GM18873 (cell line): ENCODE data around the gene DISP3.

Source experiments
- ATAC-seq: cut with Tn5 transposase; IDR thresholded peaks from one replicate; pipeline ENCODE4 v1.9.1; 2021; ENCODE audit warnings: mild to moderate bottlenecking, moderate library complexity, moderate number of reproducible peaks; ENCODE audit not compliant: unreplicated experiment, low FRiP score

The DISP3 gene

DNA sequence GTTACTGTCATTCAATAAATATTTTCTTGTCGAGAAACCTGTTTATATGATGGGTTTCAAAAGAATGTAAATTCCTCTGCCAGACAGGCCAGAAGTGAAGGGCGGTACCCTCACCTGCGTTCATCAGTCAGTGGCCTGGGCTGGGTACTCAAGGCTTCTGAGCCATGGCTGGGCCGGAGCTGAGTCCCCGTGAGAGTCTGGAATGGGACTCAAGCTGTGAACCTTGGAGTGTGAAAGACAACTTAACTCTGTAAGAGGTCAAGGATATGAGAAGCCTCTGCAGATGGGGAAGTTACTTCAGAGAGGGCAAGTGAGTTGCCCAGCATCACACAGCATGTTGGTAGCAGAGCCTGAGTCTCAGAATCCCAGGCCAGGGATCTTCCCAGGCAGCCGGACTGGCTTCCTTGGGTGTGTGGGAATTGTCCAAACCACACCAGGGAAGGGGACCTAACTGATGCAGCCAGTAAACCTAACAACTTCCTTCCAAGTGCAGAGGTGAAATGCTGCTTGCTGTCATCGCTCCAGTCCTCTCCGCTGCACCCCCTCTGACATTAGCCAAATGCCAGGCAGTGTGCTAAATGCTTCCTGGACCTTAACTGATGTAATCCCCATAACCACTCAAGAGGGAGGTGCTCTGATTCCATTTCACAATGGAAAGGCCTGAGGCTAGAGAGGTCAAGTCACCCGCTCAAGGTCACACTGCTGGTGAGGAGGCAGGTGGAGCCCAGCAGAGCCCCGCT, 4.8 kb downstream of the DISP3 start:
- no peak for ATAC-seq

DNA sequence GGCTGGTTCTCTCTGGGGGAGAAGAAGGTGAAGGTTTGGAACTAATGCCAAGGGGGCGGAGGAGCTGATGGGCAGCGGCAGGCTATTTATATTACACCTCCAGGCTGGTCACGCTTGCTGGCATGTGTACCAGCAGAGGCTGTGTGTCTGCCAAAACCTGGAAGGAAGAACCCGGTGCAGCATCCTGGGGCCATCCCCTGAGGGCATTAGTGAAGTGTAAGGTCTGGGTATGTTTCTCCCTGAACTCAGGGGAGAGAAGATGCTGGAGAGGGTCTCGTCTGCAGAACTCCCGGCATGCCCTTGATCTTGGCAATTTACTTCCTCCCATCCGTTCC, 5.3 kb downstream of the DISP3 start:
- no peak for ATAC-seq

DNA sequence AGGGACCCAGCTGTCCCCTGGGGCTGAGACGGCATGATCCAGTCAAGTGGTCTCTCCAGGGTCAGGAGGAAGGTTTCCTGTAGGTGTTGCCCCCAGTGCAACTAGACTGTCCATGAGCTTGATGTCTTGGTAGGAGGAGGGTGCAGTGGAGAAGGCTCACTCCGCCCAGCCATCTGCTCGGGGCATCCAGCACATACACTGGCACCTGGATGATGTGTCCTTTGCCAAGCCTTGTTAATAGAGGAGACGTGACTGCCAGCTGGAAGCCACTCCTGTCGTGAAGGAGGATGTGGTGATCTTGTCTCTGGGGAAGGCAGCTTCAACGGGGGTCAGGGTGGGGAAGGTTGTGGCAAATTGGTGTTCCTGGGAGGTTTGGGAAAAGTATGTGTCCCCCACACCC, 6.2 kb downstream of the DISP3 start:
- ATAC-seq: no peak

DNA sequence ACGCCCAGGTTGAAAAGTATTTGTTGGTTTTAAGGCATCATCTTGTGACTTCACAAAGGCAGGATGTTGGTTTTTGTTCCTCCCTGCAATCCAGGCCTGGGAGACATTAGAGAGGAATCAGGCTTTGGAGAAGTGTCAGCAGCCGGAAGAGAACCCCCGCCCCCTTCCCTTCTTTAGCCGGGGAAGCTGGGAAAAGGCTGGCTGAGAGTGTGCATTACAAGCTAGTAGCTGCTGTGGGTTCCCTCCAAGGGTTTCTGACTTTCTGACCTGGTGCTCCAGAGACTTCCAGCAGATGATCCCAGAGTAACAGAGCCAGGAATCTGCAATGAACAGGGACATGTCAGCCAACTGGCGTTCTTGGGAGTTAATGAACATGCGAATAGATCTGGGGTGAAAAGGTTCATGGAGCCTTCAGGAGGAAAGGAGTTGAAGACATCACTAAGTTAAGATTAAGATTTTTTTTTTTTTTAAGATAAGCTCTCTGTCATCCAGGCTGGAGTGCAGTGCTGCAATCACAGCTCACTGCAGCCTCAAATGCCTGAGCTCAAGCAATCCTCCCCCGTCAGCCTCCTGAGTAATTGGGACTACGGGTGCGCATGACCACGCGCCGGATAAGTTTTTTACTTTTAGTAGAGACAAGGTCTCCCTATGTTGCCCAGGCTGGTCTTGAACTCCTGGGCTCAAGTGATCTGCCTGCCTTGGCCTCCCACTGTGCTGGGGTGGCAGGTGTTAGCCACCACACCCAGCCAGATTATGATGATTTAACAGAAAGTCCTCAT, 7.5 kb downstream of the DISP3 start:
- no peak for ATAC-seq

DNA sequence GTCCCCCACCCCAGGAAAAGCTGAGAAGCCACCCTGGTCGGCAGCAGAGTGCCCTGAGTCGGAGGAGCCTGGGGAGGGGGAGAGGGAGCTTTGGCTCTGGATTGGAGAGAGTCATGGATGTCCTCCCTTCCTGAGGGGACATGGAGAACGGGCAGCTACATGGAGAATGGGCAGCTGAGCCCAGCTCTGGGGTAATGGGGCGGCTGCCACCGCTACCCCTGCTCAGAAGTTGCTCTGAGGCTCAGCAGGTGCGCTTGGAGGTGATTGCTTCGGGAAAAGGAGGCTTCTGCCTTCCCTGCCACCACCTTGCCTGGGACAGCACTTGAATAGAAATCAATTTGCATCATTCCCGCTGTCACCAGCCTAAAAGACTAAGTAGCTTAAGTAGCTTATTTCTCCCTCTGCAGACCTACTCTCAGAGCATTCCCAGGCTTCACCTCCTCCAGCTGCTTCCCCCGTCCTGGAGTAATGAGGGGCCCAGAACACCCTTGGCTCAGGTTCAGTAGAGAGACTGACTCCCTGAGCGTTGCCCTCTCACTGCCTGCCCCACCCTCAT, 8.3 kb downstream of the DISP3 start:
- no peak for ATAC-seq

DNA sequence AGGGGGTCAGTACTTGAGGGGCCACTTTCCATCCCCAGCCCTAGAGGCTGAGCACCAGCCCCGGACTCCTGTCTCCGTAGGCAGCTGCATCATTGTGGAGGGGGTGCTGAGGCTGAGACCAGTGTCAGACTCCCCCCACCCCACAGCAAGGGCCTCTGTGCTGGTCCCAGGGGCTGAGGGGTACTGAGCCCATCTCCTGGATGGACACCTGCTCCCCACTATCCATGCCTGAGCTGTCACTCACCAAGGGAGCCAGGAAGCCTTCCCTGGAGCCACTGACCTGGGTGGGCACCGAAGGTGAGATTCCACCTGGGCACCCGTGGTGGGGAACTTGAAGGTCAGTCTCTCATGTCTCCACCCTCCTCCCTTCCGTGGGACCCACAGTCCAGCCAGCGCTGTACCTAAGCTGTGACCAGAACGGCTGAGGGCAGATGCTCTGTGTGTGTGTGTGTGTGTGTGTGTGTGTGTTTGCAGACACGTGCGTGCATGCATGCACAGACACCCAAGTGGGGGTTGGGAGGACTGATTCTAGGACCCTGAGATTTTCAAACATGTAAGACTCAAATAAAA, 9.3 kb downstream of the DISP3 start:
- no peak for ATAC-seq

DNA sequence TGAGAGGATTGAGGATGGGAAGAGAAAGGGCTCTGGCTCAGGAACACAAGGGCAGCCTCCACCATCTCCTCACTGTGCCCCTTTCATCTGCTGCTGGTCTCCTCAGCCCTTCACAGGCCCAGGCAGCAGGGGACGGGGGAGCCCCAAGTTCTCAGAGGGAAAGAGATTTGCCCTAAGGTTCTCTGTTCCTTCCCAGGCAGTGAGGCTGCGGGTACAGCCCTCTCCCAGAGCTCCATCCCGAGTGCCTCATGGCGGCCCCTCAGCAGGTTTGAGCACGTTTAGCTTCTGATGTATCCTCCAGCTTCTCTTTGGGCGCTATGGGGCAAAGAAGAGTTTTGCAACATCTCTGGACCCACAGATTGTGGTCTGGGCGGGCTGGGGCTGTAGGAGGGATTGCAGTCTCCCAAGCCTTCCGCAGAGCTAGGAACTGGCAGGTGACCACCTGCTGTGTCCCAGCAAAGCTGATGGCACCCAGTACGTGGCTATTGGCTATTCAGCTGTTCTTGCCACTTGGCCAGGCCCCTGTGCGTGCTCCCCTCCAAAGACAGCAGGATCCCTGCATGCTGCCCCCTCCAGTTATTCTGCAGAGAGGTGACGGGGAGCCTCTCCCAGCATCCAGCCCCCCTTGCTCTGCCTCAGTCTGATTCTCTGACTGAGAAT, 10.1 kb downstream of the DISP3 start:
- ATAC-seq: no peak

DNA sequence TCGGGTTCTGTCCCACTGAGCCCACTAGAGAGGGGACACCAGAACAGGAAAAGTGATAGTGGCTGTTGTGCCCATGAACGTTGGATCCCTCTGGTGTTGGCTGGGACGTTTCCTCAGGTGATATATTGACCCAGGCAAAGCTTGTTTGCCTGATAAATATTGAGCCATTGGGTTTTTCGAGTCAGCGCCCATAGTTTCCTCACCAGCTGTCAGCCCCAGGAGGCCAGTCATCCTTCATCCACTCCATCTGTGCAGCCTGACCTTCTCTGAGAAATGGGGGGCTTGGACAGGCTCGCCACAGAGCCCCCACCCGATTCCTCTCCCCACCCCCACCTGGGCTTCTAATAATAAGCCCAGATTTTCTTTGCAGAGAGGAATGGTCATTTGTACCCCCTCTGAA, 13.3 kb downstream of the DISP3 start:
- no peak for ATAC-seq

DNA sequence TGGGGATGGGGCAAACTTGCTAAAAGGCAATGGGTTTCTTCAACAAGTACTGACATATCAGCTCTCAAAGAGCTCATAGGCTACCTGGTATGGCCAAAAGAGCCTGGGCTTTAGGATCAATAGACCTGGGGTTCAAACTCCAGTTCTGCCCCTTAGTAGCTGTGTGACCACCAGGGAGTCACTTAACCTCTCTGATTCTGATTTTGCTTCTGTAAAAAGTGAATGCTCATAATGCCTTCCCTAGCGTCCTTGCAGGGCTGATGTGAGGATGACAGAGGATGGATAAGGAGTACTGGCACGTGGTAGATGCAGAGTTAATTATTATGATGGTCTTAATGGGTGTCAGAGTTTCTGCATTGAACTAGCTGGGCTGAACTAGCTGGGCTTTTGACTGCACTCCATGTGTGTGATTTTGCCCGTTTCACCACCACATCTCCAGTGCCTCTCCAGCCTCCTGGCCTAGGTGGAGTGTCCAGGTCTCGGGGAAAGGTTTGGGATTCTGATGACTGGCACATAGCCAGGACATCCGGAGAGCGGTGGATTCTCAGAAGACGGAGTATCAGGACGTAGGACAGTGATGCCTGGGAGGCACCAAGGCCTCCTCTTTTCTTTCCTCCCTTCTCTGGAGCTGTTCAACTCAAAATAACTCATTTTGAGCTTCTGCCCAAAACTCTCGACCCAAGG, 15.2 kb downstream of the DISP3 start:
- no peak for ATAC-seq

DNA sequence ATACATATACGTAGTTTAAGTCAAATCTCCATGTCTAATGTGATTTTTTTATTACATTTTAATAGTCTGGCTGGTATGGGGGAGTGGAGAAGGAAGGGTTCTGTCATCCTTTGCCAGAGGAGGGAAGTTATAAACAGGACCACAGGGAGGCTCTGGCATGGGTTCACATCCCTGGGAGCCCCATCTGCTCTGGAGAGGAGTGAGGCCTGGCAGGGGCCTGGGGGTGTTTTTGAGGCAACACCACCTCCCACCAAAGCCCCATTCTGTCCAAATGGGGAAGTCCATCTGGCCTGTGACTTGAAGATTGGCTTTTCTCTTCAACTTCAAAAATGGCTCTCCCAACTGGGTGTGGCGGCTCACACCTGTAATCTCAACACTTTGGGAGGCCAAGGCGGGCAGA, 15.8 kb downstream of the DISP3 start:
- no peak for ATAC-seq

DNA sequence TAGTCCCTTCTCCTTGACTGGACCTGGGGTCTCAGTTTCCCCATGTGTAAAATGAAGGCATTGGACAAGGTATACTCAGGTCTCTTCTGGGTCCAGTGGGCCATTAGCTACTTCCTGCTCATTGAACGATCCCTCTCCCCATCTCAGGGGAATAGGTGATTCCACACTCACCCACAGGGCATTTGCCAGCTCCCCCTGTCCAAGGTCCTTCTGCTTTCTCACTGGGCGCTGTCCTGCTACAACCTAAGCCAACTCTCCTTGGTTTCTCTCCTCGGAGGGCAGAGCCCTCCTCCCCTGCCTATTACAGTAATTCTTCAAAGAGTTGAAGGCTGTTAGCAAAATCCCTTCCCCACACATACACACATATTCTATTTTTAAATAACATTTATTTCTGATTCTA, 16.6 kb downstream of the DISP3 start:
- no peak for ATAC-seq

DNA sequence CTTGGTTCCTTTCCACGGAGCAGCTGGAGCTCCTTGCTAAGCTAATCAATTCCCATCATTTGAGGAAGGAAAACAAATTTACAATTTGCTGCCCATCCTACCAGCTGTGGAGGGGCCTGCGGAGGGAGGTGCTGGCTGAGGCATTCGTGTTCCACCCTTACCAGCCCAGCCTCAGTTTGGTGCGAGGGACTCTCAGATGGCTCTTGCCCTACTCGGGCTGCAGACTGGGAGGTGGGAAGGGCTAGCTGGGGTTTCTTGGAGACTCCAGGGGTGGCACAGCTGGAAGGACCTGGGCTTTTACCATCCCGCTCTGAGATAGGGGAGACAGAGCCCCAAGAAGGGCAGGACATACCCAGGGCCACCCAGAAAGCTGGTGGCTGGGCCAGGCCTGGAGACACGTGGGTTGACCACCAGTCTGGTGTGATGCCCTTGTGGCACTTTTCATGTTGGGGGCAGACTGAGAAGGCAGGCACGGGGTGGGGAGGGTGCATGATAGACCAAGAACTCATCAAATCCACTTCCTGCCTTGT, 17.7 kb downstream of the DISP3 start:
- ATAC-seq: no peak

DNA sequence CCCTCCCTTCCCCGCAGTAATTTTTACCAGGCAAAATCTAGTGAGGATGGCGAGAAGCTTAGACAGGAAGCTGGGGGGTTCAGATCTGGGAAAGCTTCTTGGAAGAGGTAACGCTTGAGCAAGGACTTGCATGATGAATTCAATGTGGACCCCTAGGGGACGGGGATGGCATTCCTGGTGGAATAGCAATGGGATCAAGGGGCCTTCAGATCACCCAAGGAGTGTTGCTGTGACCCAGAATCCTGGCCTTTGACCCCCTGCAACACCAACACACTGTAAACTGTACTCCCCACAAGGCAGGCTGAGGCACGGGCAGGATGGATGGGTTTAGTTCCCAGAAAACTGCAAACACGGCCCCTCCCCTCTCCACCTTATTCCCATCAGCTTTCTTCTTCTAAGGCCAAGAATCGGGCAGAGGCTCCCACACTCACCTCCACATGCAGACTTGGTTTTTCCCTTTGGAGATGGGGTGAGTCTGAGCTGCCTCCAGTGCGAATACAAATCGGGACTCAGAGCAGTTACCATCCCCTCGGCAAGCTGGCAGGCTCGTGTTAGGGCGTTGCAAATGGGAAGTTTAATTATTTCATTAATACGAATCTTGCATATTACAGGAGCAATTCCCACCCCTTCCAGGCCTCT, 20.1 kb downstream of the DISP3 start:
- ATAC-seq: no peak

DNA sequence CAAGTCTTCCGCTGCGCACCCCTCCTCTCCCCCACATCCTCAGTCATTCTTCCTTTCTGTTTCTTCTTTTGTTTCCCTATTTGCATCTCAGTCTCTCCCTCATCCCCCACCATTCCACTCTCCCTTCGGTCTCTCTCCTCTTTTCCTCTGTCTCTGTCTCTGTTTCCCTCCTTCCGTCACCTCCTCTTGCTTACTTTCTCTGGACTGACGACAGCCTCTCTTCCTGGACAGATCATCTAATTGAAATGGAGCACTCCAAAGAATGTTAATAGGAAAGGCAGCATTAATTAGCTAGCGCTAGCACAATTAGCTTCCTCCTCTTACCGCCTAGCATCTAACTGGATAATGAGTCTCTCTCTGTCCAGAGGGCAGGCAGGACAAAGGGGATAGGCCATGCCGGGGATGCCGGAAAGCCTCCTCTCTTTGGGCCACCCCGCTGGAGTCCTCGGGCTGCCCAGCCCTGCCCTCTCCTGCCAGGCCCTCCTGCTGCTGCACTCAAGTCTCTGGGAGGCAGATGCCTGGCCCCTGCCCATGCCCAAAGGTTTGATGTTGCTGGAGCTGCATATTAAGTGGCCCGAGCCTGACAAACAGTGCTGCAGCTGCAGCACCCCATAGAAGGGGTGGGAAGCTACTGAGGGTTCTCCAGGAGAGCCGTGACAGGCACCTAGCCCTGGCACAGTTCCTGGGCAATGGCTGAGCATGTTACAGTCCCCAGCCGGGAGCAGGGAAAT, 20.8 kb downstream of the DISP3 start:
- ATAC-seq: no peak

DNA sequence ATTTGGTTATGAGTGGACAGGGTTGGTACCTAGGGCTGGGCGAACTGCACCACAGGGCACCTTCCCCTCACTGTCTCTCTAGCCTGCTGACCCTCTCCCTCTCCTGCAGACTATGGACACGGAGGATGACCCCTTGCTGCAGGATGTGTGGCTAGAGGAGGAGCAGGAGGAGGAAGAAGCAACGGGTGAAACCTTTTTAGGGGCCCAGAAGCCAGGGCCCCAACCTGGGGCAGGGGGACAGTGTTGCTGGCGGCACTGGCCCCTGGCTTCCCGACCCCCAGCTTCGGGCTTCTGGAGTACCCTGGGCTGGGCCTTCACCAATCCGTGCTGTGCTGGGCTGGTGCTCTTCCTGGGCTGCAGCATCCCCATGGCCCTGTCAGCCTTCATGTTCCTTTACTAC, 21.9 kb downstream of the DISP3 start:
- no peak for ATAC-seq

DNA sequence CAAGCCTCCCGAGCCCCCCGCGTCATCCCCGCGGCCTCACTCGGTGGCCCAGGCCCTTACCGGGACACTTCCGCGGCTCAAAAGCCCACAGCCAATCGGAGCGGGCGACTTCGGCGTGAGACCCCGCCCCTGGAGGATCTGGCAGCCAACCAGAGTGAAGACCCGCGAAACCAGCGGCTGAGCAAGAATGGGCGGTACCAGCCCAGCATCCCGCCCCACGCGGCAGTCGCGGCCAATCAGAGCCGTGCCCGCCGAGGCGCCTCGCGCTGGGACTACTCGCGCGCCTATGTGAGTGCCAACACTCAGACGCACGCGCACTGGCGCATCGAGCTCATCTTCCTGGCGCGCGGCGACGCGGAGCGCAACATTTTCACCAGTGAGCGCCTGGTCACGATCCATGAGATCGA, 22.5 kb downstream of the DISP3 start:
- no peak for ATAC-seq

DNA sequence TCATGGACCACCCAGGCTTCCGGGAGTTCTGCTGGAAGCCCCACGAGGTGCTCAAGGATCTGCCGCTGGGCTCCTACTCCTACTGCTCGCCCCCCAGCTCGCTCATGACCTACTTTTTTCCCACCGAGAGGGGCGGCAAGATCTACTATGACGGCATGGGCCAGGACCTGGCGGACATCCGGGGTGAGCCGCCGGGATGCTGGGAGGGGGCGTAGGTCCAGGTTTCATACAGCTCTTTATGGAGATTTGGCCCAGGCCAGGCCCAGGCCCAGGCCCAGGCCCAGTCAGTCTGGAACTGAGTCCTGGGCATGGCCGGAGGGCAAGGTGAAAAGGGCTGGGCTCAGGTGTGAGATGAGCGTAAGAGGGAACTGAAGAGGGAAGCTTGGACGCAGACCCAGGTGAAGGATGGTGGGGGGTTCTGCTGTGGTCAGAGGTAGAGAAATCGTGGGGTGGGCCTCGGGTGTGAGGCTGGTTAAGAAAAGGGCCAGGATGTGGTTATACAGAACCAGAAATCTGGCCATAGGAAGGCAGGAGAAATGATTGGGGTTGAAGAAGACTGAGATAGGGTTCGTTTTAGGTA, 23.0 kb downstream of the DISP3 start:
- ATAC-seq: no peak

DNA sequence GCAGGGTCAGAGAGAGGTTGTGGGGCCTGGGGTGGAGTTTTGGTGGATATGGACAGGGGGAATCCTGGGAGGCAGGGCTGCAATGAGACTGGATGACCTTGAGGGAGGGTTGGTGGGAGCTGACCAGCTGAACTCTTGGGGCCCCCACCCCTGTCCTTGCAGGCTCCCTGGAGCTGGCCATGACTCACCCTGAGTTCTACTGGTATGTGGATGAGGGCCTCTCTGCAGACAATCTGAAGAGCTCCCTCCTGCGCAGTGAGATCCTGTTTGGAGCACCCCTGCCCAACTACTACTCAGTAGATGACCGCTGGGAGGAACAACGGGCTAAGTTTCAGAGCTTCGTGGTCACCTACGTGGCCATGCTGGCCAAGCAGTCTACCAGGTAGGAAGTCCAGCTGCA, 23.6 kb downstream of the DISP3 start:
- ATAC-seq: no peak

DNA sequence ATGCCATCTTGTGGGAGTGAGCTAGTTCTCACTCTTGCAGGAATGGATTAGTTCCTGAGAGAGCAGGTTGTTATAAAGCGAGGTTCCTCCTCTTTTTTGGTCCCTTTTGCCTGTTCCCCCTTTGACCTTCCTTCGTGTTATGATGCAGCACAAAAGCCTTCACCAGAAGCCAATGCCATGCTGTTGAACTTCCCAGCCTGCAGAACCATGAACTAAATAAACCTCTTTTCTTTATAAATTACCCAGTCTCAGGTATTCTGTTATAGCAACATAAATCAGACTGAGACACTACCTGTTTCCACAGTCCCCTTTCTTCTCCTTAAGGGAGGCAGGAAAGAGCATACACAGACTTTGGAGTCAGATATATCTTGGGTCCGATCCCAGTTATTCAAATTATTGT, 25.6 kb downstream of the DISP3 start:
- ATAC-seq: no peak
